Thyroid gland (tissue), 4 donors: ENCODE data around the gene NFIX.

Source experiments
- CTCF ChIP-seq, 6 experiments: fragments of 200-600 bp in 3 of 6; fragments of 450-650 bp in 3 of 6; sonication (generic) in 3 of 6; IDR thresholded peaks; one replicate each; pipeline ENCODE4 v1.5.1; 2016 to 2019; ENCODE audit warnings: antibody characterized with exemption in 6 of 6, mild to moderate bottlenecking in 2 of 6, inconsistent platforms in 1 of 6, moderate library complexity in 1 of 6
- POLR2A ChIP-seq, 2 donors: fragments of 450-650 bp; IDR thresholded peaks; one replicate each; pipeline ENCODE4 v1.6.1; 2017; ENCODE audit warnings: antibody characterized with exemption in 2 of 2, mild to moderate bottlenecking in 2 of 2, moderate library complexity in 1 of 2

- no peak for TF ChIP-seq CTCF (IDR thresholded peaks at IDR 0.05)
- no peak for TF ChIP-seq POLR2A (IDR thresholded peaks at IDR 0.05)
Observed at GRCh38 chr19:13052447-13053175, 57.3 kb downstream of the NFIX start.
